Loucy (cell line): ENCODE results near the gene NOL4L.

Source experiments
- EZH2phosphoT487 ChIP-seq: fragments of 200-600 bp; IDR thresholded peaks from 2 replicates; pipeline ENCODE4 v1.6.1; 2018; ENCODE audit warnings: antibody characterized with exemption, mild to moderate bottlenecking, moderate library complexity, borderline replicate concordance
- TF ChIP-seq, protein P1 (sequence below): fragments of 200-600 bp; sonication (generic); conservative IDR thresholded peaks from 2 replicates; pipeline ENCODE4 v1.5.1; 2014; ENCODE audit warnings: mild to moderate bottlenecking, antibody characterized with exemption, low read length

DNA sequence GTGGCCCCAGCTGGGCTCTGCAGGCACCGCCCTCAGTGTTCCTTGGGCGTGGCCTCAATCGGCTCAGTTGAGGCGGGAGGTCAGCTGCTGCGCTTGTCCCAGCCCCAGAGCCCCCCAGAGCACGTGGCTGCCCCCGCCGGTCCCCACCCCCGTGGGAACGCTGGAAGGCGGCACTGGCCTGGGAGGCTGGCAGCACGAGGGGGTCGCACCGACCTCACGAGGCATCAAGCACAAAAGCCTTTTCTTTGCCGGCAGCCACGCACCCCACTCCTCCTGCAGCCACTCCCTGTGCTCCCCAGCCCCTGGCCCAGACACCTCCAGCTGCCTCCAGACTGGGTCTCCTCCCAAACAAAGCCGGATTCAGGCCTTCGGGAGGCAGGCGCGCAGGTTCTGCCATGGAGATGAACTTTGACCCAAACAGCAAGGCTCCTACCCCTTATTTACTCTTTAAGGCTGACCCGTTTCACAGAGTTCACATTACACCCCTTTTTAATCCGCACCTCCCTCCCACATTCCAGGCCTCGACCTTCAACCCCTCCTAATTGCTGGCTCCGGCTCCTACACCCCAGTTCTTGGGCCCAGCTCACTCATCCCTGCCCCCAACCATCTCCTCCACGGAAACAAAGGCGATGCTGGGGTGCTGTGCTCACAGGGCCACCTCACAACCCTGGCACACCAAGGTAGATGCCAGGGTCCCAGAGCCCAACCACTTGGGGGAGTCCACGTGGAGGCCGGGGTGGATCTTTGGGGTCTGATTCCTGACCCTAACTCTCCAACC, 111.7 kb downstream of the NOL4L start:
- TF ChIP-seq, protein P1, sequence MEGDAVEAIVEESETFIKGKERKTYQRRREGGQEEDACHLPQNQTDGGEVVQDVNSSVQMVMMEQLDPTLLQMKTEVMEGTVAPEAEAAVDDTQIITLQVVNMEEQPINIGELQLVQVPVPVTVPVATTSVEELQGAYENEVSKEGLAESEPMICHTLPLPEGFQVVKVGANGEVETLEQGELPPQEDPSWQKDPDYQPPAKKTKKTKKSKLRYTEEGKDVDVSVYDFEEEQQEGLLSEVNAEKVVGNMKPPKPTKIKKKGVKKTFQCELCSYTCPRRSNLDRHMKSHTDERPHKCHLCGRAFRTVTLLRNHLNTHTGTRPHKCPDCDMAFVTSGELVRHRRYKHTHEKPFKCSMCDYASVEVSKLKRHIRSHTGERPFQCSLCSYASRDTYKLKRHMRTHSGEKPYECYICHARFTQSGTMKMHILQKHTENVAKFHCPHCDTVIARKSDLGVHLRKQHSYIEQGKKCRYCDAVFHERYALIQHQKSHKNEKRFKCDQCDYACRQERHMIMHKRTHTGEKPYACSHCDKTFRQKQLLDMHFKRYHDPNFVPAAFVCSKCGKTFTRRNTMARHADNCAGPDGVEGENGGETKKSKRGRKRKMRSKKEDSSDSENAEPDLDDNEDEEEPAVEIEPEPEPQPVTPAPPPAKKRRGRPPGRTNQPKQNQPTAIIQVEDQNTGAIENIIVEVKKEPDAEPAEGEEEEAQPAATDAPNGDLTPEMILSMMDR, result no peak
- TF ChIP-seq EZH2phosphoT487, result no peak
